ENCODE data around the gene LRP6. TPM values are rescaled to one million over a fixed set of nuclear protein-coding genes. Genes with fewer than 3 reads are reported as not detected.
A peak's percentile ranks its signal among the peaks of the same experiment; 100 is the strongest.
"Not testable (repeated sequence)": the region's sequence is repeated elsewhere in the genome, so short reads cannot be mapped to it uniquely, and the experiment has no call there.

The LRP6 gene
- total and polyA plus RNA-seq, 11 donors = 3.7 to 29.6 (median 16.9) TPM

GRCh38 chr12:12116677-12117076 lies 150.2 kb downstream of the LRP6 start:
- H3K27ac ChIP-seq = no peak overlapping the region
- WGBS, 4 donors = 96 to 97% (median 97%) methylated on average over 2 of the region's 2 CpGs
- H3K36me3 ChIP-seq = peaks cover 0 to 40% (median 12%) of the 10 kb centered on the region in 9 donors
- TF ChIP-seq CTCF (IDR thresholded peaks at IDR 0.05) (no peak), POLR2A (IDR thresholded peaks at IDR 0.05) (no peak)
- ATAC-seq = no peak
- H3K4me1 ChIP-seq = no peaks in the 10 kb centered on the region
- DNase-seq = no peak
- no peaks in the 10 kb centered on the region for H3K9me3 ChIP-seq
- H3K4me3 ChIP-seq = no peak overlapping the region
- intact Hi-C loops (cut with DNase I) = no loop called here
- H3K27me3 ChIP-seq = no peaks in the 10 kb centered on the region

- intact Hi-C loops (cut with DNase I) = no loop called here
These were observed 151.3 kb downstream of the LRP6 start for GRCh38 chr12:12115514-12115913.

DNA sequence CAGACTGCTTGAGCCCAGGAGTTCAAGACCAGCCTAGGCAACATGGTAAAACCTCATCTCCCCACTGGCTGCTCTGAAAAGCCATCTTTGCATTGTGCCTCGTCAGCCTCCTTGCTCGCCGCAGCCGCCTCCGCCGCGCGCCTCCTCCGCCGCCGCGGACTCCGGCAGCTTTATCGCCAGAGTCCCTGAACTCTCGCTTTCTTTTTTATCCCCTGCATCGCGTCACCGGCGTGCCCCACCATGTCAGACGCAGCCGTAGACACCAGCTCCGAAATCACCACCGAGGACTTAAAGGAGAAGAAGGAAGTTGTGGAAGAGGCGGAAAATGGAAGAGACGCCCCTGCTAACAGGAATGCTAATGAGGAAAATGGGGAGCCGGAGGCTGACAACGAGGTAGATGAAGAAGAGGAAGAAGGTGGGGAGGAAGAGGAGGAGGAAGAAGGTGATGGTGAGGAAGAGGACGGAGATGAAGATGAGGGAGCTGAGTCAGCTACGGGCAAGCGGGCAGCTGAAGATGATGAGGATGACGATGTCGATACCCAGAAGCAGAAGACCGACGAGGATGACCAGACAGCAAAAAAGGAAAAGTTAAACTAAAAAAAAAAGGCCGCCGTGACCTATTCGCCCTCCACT lies 155.8 kb downstream of the LRP6 start:
- H3K27me3 ChIP-seq; intact Hi-C loops (cut with DNase I); ATAC-seq; H3K27ac ChIP-seq; H3K4me1 ChIP-seq; H3K36me3 ChIP-seq; DNase-seq: not testable (repeated sequence)
- WGBS, 4 donors = 81 to 98% (median 93%) methylated on average over 32 to 37 of the region's 37 CpGs
- peak overlapping the region in 2 of 12 donors; percentile 26 to 41 for H3K4me3 ChIP-seq
- H3K9me3 ChIP-seq = peaks cover 0 to 28% (median 17%) of the 10 kb centered on the region in 12 donors

More at GRCh38 chr12:12115514-12115913, 151.3 kb downstream of the LRP6 start:
- no peaks in the 10 kb centered on the region for H3K27me3 ChIP-seq
- no peak overlapping the region for H3K27ac ChIP-seq
- ATAC-seq (no peak), DNase-seq (no peak)
- WGBS, 4 donors = 89 to 100% (median 91%) methylated on average over 4 of the region's 4 CpGs
- H3K4me3 ChIP-seq = no peak overlapping the region
- no peaks in the 10 kb centered on the region for H3K9me3 ChIP-seq
- no peak for TF ChIP-seq POLR2A (IDR thresholded peaks at IDR 0.05)
- TF ChIP-seq CTCF (IDR thresholded peaks at IDR 0.05) = no peak
- no peaks in the 10 kb centered on the region for H3K4me1 ChIP-seq
- H3K36me3 ChIP-seq = peaks cover 0 to 29% (median 5%) of the 10 kb centered on the region in 9 donors

- no peak for TF ChIP-seq CTCF (IDR thresholded peaks at IDR 0.05)
- TF ChIP-seq POLR2A (IDR thresholded peaks at IDR 0.05) = no peak
- no peak for ATAC-seq
- no peak overlapping the region for H3K27ac ChIP-seq
- H3K9me3 ChIP-seq = peaks cover 0 to 31% (median 17%) of the 10 kb centered on the region in 12 donors
- H3K4me3 ChIP-seq = no peak overlapping the region
- H3K4me1 ChIP-seq = no peaks in the 10 kb centered on the region
- H3K27me3 ChIP-seq = no peaks in the 10 kb centered on the region
- peaks cover 0 to 9% (median 0%) of the 10 kb centered on the region in 9 donors for H3K36me3 ChIP-seq
- 91 to 100% (median 98%) methylated on average over 1 of the region's 1 CpG for WGBS, 4 donors
- no peak for DNase-seq
- intact Hi-C loops (cut with DNase I) = no loop called here
These were observed 158.3 kb downstream of the LRP6 start for GRCh38 chr12:12108441-12109058.
